HG03025 (cell line): ENCODE measurements around the gene KRTAP29-1.

ENCODE experiments used
- ATAC-seq: cut with Tn5 transposase; IDR thresholded peaks from one replicate; pipeline ENCODE4 v1.9.1; 2021; ENCODE audit warnings: mild to moderate bottlenecking, moderate library complexity; ENCODE audit not compliant: unreplicated experiment, low FRiP score

KRTAP29-1 gene

DNA sequence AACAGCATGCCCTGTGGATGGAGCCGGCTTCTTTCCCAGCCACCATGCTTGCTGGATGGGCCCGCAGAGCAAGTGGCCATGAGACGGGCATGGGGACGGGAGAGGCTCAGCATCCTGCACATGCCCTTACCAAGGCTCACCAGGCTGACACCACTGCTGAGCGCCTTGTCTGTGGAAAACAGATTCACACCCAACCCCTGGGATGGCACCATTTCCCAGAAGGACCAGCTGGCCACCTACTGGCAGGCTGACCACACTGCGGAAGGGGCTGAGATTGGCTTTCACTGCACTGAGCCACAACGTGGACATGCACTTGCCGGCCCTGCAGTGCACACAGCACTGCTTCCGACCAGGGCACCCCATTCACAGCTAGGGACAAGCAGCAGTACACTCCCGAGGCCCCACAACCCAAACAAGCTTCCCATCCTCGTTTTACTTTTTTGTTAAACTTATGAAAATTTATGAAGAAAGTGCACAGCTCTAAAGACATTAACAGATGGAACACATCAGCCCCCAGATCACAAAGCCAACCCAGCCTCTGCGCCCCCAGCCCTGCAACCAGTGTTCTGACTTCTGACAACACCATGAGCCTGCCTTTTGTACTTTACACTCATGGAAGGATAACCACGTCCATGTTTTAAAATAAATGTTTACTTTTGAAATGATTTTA is 26.8 kb upstream of the KRTAP29-1 start:
- no peak for ATAC-seq

DNA sequence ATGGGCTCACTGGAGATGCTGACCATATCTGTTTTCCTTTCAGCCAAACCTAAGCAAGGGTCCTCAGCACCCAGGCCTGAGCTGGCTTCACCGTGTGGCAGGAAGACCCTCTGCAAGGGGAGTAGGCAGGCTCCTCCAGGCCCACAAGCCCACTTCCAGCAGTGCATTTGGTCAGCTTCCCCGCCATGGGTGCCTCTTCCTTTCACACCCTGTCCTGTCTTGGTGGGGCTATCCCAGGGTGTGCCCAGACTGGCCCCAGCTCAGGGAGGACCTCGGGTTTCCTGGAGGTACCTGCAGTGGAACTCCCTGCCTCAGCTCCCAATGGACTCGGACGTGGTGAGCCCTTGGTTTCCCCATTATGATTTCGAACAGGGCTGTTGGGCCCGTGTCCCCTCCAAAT is 25.6 kb upstream of the KRTAP29-1 start:
- no peak for ATAC-seq

DNA sequence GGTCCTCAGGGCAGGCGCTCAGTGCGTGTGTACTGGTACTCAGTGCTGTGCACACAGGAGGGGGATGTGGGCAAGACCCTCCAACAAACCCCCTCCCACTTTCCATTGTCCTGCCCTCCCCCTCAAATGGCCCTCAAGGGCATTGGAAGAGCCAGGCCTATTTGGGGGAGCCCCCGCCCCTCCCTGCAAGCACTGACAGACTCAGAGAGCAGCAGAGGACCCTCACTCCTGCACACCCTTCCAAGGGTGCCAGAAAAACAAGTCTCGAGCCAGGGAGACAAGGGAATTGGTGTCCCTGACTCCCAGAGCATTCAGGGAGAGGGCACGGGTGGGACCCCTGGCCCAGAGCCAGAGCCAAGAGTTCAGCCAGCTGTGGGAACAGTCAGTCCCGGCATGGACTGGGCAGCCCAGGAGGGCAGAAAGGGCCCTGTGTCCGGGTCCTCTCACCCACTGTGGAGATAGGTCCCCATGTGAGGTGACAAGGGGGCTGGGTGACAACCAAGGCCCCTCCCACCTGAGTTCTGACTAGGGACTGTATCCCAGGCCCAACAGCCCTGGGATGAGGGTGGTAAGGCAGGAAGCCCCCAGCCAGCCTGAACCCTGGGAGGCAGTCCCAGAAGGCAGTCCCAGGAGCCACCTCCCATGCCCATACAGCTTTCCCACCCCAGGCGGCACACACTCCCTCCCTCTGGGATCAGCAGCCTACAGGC is 24.9 kb upstream of the KRTAP29-1 start:
- no peak for ATAC-seq

DNA sequence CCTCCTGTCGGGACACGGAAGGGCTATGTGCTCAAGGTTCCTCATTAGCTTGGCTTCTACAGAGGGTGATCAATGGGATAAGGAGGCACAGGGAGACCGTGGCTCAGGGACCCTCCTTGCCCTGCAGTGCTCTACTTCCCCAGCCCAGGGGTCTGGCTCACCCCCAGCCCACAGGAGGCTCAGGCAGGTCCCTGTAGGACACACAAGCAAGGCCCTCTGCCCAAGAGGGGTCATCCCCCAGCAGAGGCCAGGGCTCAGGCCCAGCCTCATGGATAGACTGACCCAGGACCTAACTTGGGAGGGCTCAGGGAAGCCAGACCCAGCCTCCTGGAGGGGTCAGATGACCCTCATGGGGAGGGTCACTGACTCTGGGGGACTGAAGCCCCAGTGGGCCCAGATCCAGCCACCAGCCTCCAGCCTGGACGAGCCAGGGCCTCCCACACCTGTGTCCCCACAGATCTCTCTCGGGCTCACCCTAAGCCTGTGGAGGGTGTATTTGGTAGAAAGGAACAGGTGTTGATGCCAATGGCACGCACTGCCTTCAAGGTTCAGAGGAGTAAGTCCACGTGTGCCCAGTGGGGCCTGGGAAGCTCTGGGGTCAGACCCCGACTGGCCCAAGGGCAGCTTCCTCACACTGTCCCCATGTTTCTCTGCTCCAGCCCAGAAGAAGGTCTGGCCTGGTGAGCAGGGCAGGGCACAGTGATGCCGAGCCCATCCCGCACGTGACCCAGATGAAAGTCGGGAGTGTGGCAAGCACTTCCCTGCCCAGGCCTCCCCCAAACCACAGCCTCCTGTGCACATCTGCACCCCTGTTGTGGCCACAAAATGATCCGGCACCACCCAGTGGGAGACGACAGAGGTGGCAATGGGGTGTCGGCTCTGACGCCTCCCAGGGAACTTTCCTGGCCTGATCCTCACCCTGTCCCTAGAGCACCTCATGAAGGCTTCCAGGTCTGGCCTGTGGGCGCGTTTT is 23.8 kb upstream of the KRTAP29-1 start:
- no peak for ATAC-seq

DNA sequence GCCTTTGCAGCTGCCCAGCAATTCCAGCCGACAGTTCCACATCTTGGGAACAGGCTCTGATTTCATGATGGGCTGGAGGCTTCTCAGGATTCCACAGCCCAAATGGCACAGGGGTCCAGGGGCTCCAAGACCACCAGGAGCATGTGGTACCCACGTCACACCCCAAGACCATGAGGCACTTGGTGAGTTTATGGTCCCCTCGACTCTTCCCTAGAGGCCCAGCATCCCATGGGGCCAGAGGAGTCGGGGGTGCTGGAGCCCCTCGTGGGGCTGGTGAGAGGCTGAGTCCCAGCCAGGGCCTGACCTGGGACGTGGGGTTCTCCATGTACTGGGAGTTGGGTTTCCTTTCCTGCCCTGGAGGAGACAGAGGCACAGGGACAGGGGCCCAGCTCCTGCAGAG is 23.0 kb upstream of the KRTAP29-1 start:
- no peak for ATAC-seq

- no peak for ATAC-seq
Observed at GRCh38 chr17:41325126-41325525, 22.5 kb upstream of the KRTAP29-1 start.

DNA sequence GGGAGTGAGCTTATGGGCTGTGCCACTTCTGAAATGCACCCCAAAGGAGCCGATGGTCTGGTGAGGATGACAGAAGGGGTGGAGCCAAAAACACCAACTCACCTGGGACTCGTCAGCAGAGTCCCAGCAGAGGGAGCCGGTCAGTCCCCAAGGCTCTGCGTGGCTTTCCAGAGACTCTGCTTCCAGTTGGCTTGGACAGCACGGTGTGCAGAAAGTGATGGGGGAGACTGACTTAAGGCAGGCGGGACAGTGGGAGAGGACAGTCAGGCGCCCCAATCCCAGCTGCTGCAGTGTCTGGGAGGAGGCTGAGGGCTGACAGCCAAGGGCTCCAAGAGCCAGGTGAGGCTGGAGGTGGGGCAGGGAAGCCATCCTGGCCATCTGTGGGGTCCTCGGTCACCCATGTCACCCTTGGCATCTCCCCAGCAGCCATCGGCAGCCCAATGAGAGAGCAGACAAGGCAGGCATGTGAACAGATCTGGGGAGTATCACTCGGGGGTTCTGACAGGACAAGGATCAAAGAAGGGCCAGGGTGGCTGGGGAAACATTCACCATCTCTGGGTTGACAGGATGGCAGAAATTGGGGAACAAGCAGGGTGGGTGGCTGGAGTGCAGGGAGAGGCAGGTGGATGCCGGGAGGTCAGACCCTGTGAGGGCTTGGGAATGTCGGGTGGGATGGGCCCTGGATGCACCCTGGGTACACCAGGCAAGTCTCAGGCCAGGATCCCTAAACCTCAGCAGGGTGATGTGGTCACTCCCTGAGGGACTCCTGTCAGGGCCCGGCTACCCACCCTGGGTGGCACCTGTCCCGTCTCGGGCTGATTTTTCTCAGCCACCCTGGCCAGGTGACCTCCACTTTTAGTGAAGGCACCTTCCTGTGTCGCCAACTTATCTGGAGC is 21.8 kb upstream of the KRTAP29-1 start:
- ATAC-seq, result no peak

DNA sequence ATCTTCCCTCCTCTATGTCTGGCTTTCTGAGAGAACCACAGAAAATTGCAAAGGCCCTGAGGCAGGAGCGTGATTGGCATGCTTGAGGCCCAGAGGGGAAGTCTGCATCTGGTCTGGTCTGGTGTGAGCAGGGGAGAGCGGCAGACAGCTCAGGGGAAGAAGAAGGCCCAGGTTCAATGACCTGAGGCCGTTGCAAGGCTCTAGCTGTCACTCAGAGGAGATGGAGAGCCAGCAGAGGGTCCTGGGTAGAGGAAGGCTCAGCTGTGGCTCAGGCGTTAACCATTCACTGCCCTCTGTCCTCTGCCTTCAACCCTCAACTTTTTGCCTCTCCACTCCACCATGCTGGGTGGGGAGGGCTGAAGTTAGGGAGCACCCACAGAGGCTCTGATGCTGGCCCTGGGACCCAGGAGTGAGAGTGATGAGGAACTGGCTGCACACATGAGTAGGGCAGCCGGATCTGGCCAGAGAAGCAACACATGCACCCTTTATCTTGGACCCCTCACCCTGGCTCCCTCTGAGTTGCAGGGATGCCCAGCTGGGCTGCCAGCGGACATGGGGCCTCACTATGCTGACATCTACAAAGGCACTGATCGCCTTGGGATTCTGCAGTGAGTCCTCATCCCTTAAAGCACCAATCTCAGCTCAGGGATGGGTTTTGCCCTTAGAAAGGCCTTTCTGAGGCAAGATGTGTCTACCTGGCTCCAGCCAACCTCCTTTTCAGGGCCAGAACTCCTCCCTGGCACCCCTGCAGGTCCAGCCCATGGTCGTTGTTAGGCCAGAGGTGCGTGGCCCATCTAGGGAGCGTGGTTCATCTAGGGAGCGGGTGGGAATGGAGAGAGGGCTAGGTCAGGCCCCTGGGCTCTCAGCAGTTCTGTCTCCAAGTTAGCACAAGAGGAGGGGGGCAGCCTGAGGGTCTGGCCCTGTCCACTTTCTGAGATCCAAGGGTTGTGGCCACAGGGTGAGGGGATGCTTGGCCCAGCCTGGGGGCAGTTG is 20.5 kb upstream of the KRTAP29-1 start:
- no peak for ATAC-seq

GRCh38 chr17:41322094-41322902 is 19.6 kb upstream of the KRTAP29-1 start:
- no peak for ATAC-seq

DNA sequence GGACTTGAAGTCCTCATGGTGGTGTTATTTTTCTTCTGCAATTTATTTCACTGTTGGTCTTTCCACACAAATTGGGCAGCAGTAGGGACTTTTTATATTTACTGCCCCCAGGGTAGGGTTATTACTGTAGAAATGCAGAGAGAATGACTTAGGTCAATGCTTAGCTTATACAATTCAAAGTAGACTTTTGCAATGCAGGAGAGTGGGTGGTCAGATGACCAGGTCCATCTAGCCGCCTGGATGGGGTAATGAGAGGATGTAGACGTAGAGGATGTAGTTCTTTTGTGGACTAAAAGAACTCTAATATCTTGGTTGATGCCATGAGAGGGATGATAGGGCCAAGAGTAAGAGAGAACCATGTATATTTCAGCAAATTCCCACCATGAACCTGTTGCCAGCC is 15.6 kb upstream of the KRTAP29-1 start:
- no peak for ATAC-seq

DNA sequence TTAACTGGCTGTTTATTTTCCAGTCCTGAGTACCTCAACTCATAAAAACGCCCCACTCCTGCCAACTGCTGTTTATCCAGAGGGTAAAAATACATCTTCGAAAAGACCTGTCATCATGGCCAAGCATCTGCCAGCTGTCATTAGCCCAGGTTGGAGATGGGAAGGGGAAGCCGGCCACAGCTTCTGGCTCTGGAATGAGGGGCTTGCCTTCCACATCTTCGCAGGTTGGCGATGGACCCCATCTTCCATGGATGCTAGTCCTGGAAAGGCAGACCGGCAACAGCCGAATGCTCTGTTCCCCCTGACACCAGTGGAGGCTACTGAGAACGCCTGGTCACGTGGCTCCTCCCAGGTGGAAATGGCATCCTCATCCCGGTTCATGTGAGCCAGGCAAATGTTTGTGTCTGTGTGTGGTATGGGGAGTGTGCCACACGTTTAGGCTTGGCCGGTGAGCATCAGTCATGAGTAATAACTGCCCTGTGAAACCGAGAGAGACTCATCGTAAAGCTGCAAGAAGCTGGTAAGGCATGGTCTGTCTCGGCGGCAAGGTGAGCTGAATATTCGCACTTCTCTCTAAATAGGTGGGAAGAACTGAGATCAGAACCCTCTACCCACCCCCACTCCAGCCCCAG is 13.3 kb upstream of the KRTAP29-1 start:
- no peak for ATAC-seq

DNA sequence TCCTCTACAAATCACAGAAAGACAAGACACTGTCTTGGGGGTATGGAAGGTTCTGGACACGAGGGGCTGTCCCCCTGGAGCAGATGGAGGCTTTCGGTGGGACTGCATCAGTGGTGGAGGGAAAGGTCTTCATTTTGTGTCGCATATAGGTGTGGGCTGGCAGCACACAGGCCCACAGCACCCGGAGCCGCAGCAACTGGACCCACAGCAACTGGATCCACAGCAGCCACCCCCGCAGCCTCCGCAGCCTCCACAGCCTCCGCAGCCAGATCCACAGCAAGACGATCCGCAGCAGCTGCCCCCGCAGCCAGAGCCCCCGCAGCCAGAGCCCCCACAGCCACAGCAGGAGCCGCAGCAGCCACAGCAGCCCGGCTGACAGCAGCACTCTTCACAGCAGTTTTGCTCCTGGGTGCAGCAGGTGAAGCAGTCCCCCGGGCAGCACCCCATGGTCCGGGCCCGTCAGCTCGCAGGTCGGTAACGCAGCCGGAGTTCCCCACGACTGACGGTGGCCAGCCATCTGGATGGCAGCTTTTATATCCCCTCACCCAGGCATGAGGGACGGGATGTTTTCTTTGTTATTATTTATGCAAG is 12.6 kb upstream of the KRTAP29-1 start, which contains the start of gene KRTAP17-1:
Gene KRTAP17-1 (minus strand): TSS at position 507 of the 591 bp plus-strand sequence. CDS start 60 bp downstream, at position 447.
- ATAC-seq, result no peak

DNA sequence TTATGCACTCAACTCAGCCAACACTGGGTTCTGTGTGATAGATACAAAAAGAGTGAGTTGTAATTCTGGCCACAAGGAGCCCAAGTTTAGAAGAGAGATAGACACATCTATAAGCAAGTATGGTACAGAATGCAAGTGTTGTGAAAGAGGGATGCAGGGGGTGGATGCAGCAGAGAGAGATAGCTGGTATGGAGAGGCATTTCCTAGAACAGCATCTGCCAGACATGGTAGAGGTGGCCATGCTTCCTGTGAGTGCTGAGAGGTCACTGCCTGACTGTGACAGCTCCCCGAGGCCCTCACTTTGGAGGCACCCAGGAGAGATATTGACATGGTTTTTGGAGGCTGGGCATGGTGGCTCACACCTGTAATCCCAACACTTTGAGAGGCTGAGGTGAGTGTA is 8.5 kb upstream of the KRTAP29-1 start:
- ATAC-seq, result no peak

DNA sequence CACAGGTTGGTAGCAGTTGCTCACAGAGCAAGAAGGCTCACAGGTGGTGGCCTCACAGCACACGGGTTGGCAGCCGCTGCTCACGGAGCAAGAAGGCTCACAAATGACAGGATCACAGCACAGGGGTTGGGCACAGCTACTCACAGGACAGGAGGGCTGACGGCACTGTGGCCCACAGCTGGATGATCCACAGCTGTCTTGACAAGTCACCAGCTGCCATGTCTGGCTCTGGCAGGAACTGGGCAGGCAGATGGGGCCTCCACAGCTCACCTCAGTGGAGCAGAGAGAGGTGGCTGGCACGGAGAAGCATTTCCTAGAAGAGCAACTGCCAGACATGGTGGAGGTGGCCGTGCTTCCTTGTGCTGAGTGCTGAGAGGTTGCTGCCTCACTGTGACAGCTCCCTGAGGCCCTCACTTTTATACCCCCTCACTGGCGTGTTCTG is 6.3 kb upstream of the KRTAP29-1 start, which contains the start of gene KRTAP16-1:
Gene KRTAP16-1 (minus strand): TSS at position 392 of the 442 bp plus-strand sequence. CDS start 56 bp downstream, at position 336.
- ATAC-seq, result no peak

- no peak for ATAC-seq
Observed at GRCh38 chr17:41308251-41308917, 5.7 kb upstream of the KRTAP29-1 start.

- no peak for ATAC-seq
Observed at GRCh38 chr17:41307647-41308046, 5.0 kb upstream of the KRTAP29-1 start.
